K562 (cell line): ENCODE data around the gene CD151. TPM values are rescaled to one million over a fixed set of nuclear protein-coding genes. Genes with fewer than 3 reads are reported as not detected.

ENCODE experiments used
- ATAC-seq: fragments of 200-7000 bp; cut with Tn5 transposase; 3 replicates; pipeline ENCODE4 v1.9.1; 2020; ENCODE audit warnings: moderate library complexity
- BruUV-seq: library from RNA; stranded (reverse); fragments of 400-500 nt; replicated peaks from 2 replicates; lab custom pipeline; 2021; lab: Mats Ljungman, UMichigan
- CTCF ChIA-PET: fragments of 300-600 bp; formaldehyde crosslinking; extraction: SDS; loops from one replicate; lab custom pipeline; 2021; ENCODE audit warnings: low intra/inter-chr PET ratio; lab: Yijun Ruan, JAX
- POLR2A ChIA-PET: fragments of 300-600, 350-650 bp; sonication (Branson Sonifier 250); formaldehyde crosslinking; extraction: SDS; loops from one replicate; lab custom pipeline; 2021; ENCODE audit warnings: antibody characterized with exemption, inconsistent platforms; lab: Yijun Ruan, JAX
- DNase-seq, 4 experiments: peaks; one replicate each; pipeline versions ENCODE4 v3.0.0 to v3.0.0-alpha.2; 2011 to 2018; ENCODE audit warnings: low spot score in 3 of 4, mixed read lengths in 3 of 4; ENCODE audit errors: extremely low read depth in 1 of 4
- FAIRE-seq: peaks from 2 replicates; lab custom pipeline; 2011; peaks lifted over from hg19 to GRCh38; lab: Jason Lieb, UNC
- H2AFZ ChIP-seq: 2 replicates; pipeline ENCODE4 v1.6.0; 2011; ENCODE audit warnings: low read depth, low read length, control low read depth, inconsistent platforms
- H3K27ac ChIP-seq: fragments of 200-600 bp; 3 replicates; pipeline ENCODE4 v1.8.0; 2011; ENCODE audit warnings: low read depth, mild to moderate bottlenecking, control low read depth, inconsistent platforms, low read length, moderate library complexity, mixed read lengths; ENCODE audit errors: extremely low read depth
- H3K27me3 ChIP-seq, 2 experiments: fragments of 300-600 bp in 1 of 2; 2 replicates in 1 of 2; 3 replicates in 1 of 2; pipeline versions ENCODE4 v1.6.0 to v1.8.0; 2011; ENCODE audit warnings: inconsistent platforms in 2 of 2, low read length in 2 of 2, mild to moderate bottlenecking in 1 of 2, mixed read lengths in 1 of 2, moderate library complexity in 1 of 2; ENCODE audit not compliant: control insufficient read depth in 2 of 2, insufficient read depth in 2 of 2
- H3K36me3 ChIP-seq: fragments of 300-600 bp; 3 replicates; pipeline ENCODE4 v1.8.0; 2011; ENCODE audit warnings: mild to moderate bottlenecking, low read length, inconsistent platforms; ENCODE audit not compliant: control insufficient read depth, insufficient read depth
- H3K4me1 ChIP-seq, 2 experiments: fragments of 200-600 bp in 1 of 2; replicated peaks in 1 of 2; 2 replicates in 1 of 2; 3 replicates in 1 of 2; pipeline versions ENCODE4 v1.5.1 to v1.8.0; 2011; ENCODE audit warnings: inconsistent platforms in 2 of 2, low read length in 2 of 2, mild to moderate bottlenecking in 1 of 2, mixed read lengths in 1 of 2, moderate library complexity in 1 of 2; ENCODE audit not compliant: control insufficient read depth in 2 of 2, insufficient read depth in 2 of 2
- H3K4me2 ChIP-seq: 2 replicates; pipeline ENCODE4 v1.6.1; 2011; ENCODE audit warnings: low read length, control low read depth, inconsistent platforms, mixed read lengths; ENCODE audit not compliant: insufficient read depth
- H3K4me3 ChIP-seq: fragments of 200-600 bp; sonication (generic), shearing (Covaris generic); 2 replicates; pipeline ENCODE4 v1.5.1; 2016; ENCODE audit warnings: control low read depth, inconsistent platforms
- H3K79me2 ChIP-seq: fragments of 200-600 bp; 3 replicates; pipeline ENCODE4 v1.8.0; 2011; ENCODE audit warnings: low read length, inconsistent platforms; ENCODE audit not compliant: control insufficient read depth, insufficient read depth
- H3K9ac ChIP-seq, 2 experiments: 2 replicates each; pipeline versions ENCODE4 v1.6.0 to v1.6.1; 2011; ENCODE audit warnings: low read depth in 2 of 2, low read length in 2 of 2, control low read depth in 1 of 2, inconsistent platforms in 1 of 2, mild to moderate bottlenecking in 1 of 2, mixed read lengths in 1 of 2; ENCODE audit not compliant: insufficient read depth in 1 of 2
- H3K9me1 ChIP-seq: one replicate; pipeline ENCODE4 v1.6.0; 2011; ENCODE audit warnings: inconsistent platforms, mild to moderate bottlenecking, low read length, moderate library complexity; ENCODE audit not compliant: control insufficient read depth, insufficient read depth
- H3K9me3 ChIP-seq: replicated peaks from 2 replicates; pipeline ENCODE4 v1.5.1; 2011; ENCODE audit warnings: low read depth, low read length, inconsistent platforms; ENCODE audit not compliant: control insufficient read depth, insufficient read depth
- H4K20me1 ChIP-seq: replicated peaks from 2 replicates; pipeline ENCODE4 v1.6.1; 2011; ENCODE audit warnings: low read length, inconsistent platforms, mixed read lengths; ENCODE audit not compliant: control insufficient read depth, insufficient read depth
- CHD2 ChIP-seq: IDR thresholded peaks from 2 replicates; pipeline ENCODE4 v1.6.1; 2011; ENCODE audit warnings: low read depth, low read length
- HEY1 ChIP-seq: fragments of 250-450 bp; sonication (Bioruptor Pico); IDR thresholded peaks from 2 replicates; pipeline ENCODE4 v1.5.0; 2020; ENCODE audit warnings: mild to moderate bottlenecking, moderate library complexity, borderline replicate concordance
- HNRNPK ChIP-seq: fragments of 200-400 bp; formaldehyde crosslinking; IDR thresholded peaks from one replicate; pipeline ENCODE4 v1.6.1; 2018; ENCODE audit warnings: mild to moderate bottlenecking, low read depth, low read length; ENCODE audit not compliant: poor library complexity, severe bottlenecking
- MNT ChIP-seq, 2 experiments: fragments of 450-650 bp; conservative IDR thresholded peaks; 2 replicates each; pipeline ENCODE4 v1.6.1; 2017; ENCODE audit warnings: mild to moderate bottlenecking in 2 of 2, moderate library complexity in 2 of 2
- NCOA1 ChIP-seq: fragments of 450-650 bp; IDR thresholded peaks from 2 replicates; pipeline ENCODE4 v1.6.1; 2016; ENCODE audit warnings: low read depth
- POLR2A ChIP-seq: fragments of 450-650 bp; conservative IDR thresholded peaks from 2 replicates; pipeline ENCODE4 v1.6.1; 2016
- POLR2G ChIP-seq: fragments of 200-400 bp; formaldehyde crosslinking; IDR thresholded peaks from 2 replicates; pipeline ENCODE4 v1.6.1; 2017; ENCODE audit warnings: low read depth, mild to moderate bottlenecking, antibody characterized with exemption, low read length, moderate library complexity
- RBFOX2 ChIP-seq: fragments of 200-400 bp; formaldehyde crosslinking; IDR thresholded peaks from 2 replicates; pipeline ENCODE4 v1.6.1; 2017; ENCODE audit warnings: low read depth, mild to moderate bottlenecking, low read length, moderate library complexity
- RBM17 ChIP-seq: fragments of 200-400 bp; formaldehyde crosslinking; IDR thresholded peaks from 2 replicates; pipeline ENCODE4 v1.6.1; 2017; ENCODE audit warnings: low read depth, mild to moderate bottlenecking, low read length, borderline replicate concordance
- SLC30A9 ChIP-seq: fragments of 250-450 bp; sonication (Bioruptor Pico); IDR thresholded peaks from 2 replicates; pipeline ENCODE4 v1.8.0; 2022; ENCODE audit warnings: mild to moderate bottlenecking, moderate library complexity
- TARDBP ChIP-seq: fragments of 450-650 bp; IDR thresholded peaks from 2 replicates; pipeline ENCODE4 v1.6.1; 2016
- TCF3 ChIP-seq: sonication (generic); formaldehyde crosslinking; IDR thresholded peaks from 2 replicates; pipeline ENCODE4 v1.4.0; 2020; ENCODE audit warnings: mild to moderate bottlenecking, missing genetic modification reagents
- TSC22D4 ChIP-seq: fragments of 450-650 bp; IDR thresholded peaks from 2 replicates; pipeline ENCODE4 v1.6.1; 2016; ENCODE audit warnings: missing genetic modification characterization, missing biosample characterization, control low read depth
- ZBTB2 ChIP-seq: fragments of 450-650 bp; IDR thresholded peaks from 2 replicates; pipeline ENCODE4 v1.6.1; 2016; ENCODE audit warnings: antibody characterized with exemption
- ZBTB33 ChIP-seq: sonication (generic); formaldehyde crosslinking; IDR thresholded peaks from 2 replicates; pipeline ENCODE4 v1.8.1; 2023; ENCODE audit warnings: mild to moderate bottlenecking, missing genetic modification reagents
- ZNF12 ChIP-seq: sonication (generic); formaldehyde crosslinking; IDR thresholded peaks from 2 replicates; pipeline ENCODE4 v1.4.0; 2020; ENCODE audit warnings: mild to moderate bottlenecking, missing genetic modification reagents
- ZNF174 ChIP-seq: fragments of 250-450 bp; sonication (Bioruptor Pico); IDR thresholded peaks from 2 replicates; pipeline ENCODE4 v1.4.0; 2020; ENCODE audit warnings: mild to moderate bottlenecking
- WGBS: fragments of 100-300 bp; shearing (Covaris generic); methylation state at CpG from one replicate; pipeline ENCODE4 v1.1.6; 2016; ENCODE audit warnings: low coverage, mixed read lengths; ENCODE audit not compliant: insufficient coverage; ENCODE audit errors: missing lambda C conversion rate; 5-methylcytosine and 5-hydroxymethylcytosine counted together
- in situ Hi-C: fragments of 300-500 bp; cut with MboI; formaldehyde crosslinking; loops from 4 replicates; pipeline ENCODE4 v1.15.0; 2018; ENCODE audit warnings: inconsistent platforms, mixed read lengths
- intact Hi-C: fragments of 100-400 bp; cut with micrococcal nuclease; formaldehyde crosslinking; loops from 2 replicates; pipeline ENCODE4 v1.14.2; 2022
- polyA plus RNA-seq, 8 experiments: library from polyadenylated mRNA; depleted of rRNA in 4 of 8; stranded (reverse) in 5 of 8; unstranded in 3 of 8; fragments of >200 nt; fragmentation: Nextera tagmentation in 2 of 8; fragmentation: Illumina TruSeq in 1 of 8; extraction: Ambion mirVana in 2 of 8; extraction: Trizol in 1 of 8; gene quantifications; 2 replicates each; pipeline versions ENCODE4 v1.2.1 to v1.2.3, GENCODE V29; 2011 to 2014; ENCODE audit warnings: inconsistent platforms in 1 of 8, missing spikeins in 1 of 8
- total RNA-seq, 7 experiments: library from RNA; depleted of rRNA in 6 of 7; stranded (reverse); fragments of >200 nt in 6 of 7; fragmentation: Illumina TruSeq in 2 of 7; extraction: Trizol in 2 of 7; gene quantifications; 2 replicates each; pipeline versions ENCODE4 v1.2.1 to v1.2.3, GENCODE V29; 2011 to 2021; ENCODE audit warnings: low replicate concordance in 1 of 7

The CD151 gene
- total and polyA plus RNA-seq, 9 of the 15 experiments (the other 6 are each of a cell fraction or from before 2014, with no cell fraction given), result 2.3 to 187 (median 140) TPM

GRCh38 chr11:868394-868793 is 35.6 kb downstream of the CD151 start (continued):
- TF ChIP-seq ZBTB33 (CRISPR knock-in tag) (no peak), CHD2 (no peak), RBFOX2 (peak; percentile 28; the same call in 1 of the 2 replicates), TSC22D4 (tag) (no peak), TCF3 (CRISPR knock-in tag) (no peak)

GRCh38 chr11:868802-869201 is 36.0 kb downstream of the CD151 start:
- ATAC-seq (no peak), DNase-seq (no peak), FAIRE-seq (no peak)
- Histone ChIP-seq H3K9me1 (no peaks in the 10 kb centered on the region), H2AFZ (no peak overlapping the region), H3K9ac (no peak overlapping the region), H3K79me2 (no peaks in the 10 kb centered on the region), H3K9me3 (no peaks in the 10 kb centered on the region), H3K4me3 (no peak overlapping the region), H3K4me2 (no peak overlapping the region), H3K36me3 (peaks cover 43% of the 10 kb centered on the region; the same call in 2 of the 3 replicates), H3K27ac (no peak overlapping the region), H3K4me1 (peaks cover 0 to 86% of the 10 kb centered on the region in 2 experiments; a peak in 2 of 5 replicates), H3K27me3 (no peaks in the 10 kb centered on the region), H4K20me1 (peaks cover 12% of the 10 kb centered on the region; the same call in 1 of the 2 replicates)
- BruUV-seq, result no TSS peak
- ChIA-PET POLR2A (interaction anchor here (0.6 kb wide), 2 partner anchors 23 to 119 kb away, joined by 3 read pairs; no protein-coding TSS in a partner anchor), CTCF (no interaction called here)
- in situ Hi-C loops (no loop called here), intact Hi-C loops (no loop called here)
- 90% methylated on average over 12 of the region's 12 CpGs for WGBS
- no peak for TF ChIP-seq HEY1 (CRISPR knock-in tag)
- no peak for TF ChIP-seq ZNF12
- no peak for TF ChIP-seq ZBTB2
- TF ChIP-seq POLR2A, result peak; percentile 23; the same call in 1 of the 2 replicates
- no peak for TF ChIP-seq ZNF174
- no peak for TF ChIP-seq RBM17
- peak; percentile 57 for TF ChIP-seq POLR2G
- no peak for TF ChIP-seq SLC30A9 (CRISPR knock-in tag)
- TF ChIP-seq TARDBP, result no peak
- no peak for TF ChIP-seq MNT (conservative IDR thresholded peaks at IDR 0.05)
- TF ChIP-seq NCOA1, result no peak
- no peak for TF ChIP-seq HNRNPK
